HepG2 (cell line): ENCODE measurements around the gene CDC27. TPM values are rescaled to one million over a fixed set of nuclear protein-coding genes. Genes with fewer than 3 reads are reported as not detected.

Source experiments
- FOXK1 ChIP-seq: sonication (generic); formaldehyde crosslinking; IDR thresholded peaks from 2 replicates; pipeline ENCODE4 v1.4.0; 2020; ENCODE audit warnings: low read depth, missing genetic modification reagents, borderline replicate concordance
- FOXO1 ChIP-seq: sonication (generic); formaldehyde crosslinking; IDR thresholded peaks from 2 replicates; pipeline ENCODE4 v1.4.0; 2020; ENCODE audit warnings: missing genetic modification reagents
- HCFC1 ChIP-seq: fragments of 150-350 bp; IDR thresholded peaks from 2 replicates; pipeline ENCODE4 v1.6.1; 2014; ENCODE audit warnings: low read depth, low read length
- ISL2 ChIP-seq: sonication (generic); formaldehyde crosslinking; IDR thresholded peaks from 2 replicates; pipeline ENCODE4 v1.5.0; 2020; ENCODE audit warnings: missing genetic modification reagents
- MAZ ChIP-seq, 2 experiments: sonication (generic) in 1 of 2; formaldehyde crosslinking in 1 of 2; IDR thresholded peaks; 2 replicates each; pipeline versions ENCODE4 v1.5.0 to v1.6.1; 2012 to 2020; ENCODE audit warnings: low read depth in 2 of 2, mild to moderate bottlenecking in 2 of 2, borderline replicate concordance in 1 of 2, improper control_type of control experiment in 1 of 2, low read length in 1 of 2, missing genetic modification reagents in 1 of 2, moderate library complexity in 1 of 2
- MED8 ChIP-seq: sonication (generic); formaldehyde crosslinking; IDR thresholded peaks from 2 replicates; pipeline ENCODE4 v1.8.1; 2023; ENCODE audit warnings: mild to moderate bottlenecking, missing genetic modification reagents; ENCODE audit not compliant: insufficient replicate concordance
- PTBP1 ChIP-seq: fragments of 200-400 bp; formaldehyde crosslinking; IDR thresholded peaks from 2 replicates; pipeline ENCODE4 v1.6.1; 2018; ENCODE audit warnings: low read length, low read depth; ENCODE audit not compliant: poor library complexity, severe bottlenecking
- SIN3B ChIP-seq: fragments of 150-350 bp; IDR thresholded peaks from 2 replicates; pipeline ENCODE4 v1.6.1; 2014; ENCODE audit warnings: low read length
- SRF ChIP-seq: IDR thresholded peaks from 2 replicates; pipeline ENCODE4 v1.6.1; 2011; ENCODE audit warnings: mild to moderate bottlenecking, low read depth, low read length, moderate library complexity
- STAG1 ChIP-seq: sonication (generic); formaldehyde crosslinking; IDR thresholded peaks from 2 replicates; pipeline ENCODE4 v1.4.0; 2020; ENCODE audit warnings: missing genetic modification reagents
- YEATS2 ChIP-seq: sonication (generic); formaldehyde crosslinking; IDR thresholded peaks from 2 replicates; pipeline ENCODE4 v1.4.0; 2020; ENCODE audit warnings: missing genetic modification reagents, borderline replicate concordance
- ZFYVE20 ChIP-seq: sonication (generic); formaldehyde crosslinking; IDR thresholded peaks from 2 replicates; pipeline ENCODE4 v1.8.0; 2023; ENCODE audit warnings: low read depth, mild to moderate bottlenecking, moderate library complexity, missing genetic modification reagents, borderline replicate concordance
- ZMYM4 ChIP-seq: sonication (generic); formaldehyde crosslinking; IDR thresholded peaks from 2 replicates; pipeline ENCODE4 v1.8.1; 2023; ENCODE audit warnings: mild to moderate bottlenecking, missing genetic modification reagents
- ZNF143 ChIP-seq: sonication (generic); formaldehyde crosslinking; IDR thresholded peaks from 2 replicates; pipeline ENCODE4 v1.4.0; 2020; ENCODE audit warnings: missing genetic modification reagents
- ZNF225 ChIP-seq: sonication (generic); formaldehyde crosslinking; IDR thresholded peaks from 2 replicates; pipeline ENCODE4 v1.4.0; 2020; ENCODE audit warnings: mild to moderate bottlenecking, missing genetic modification reagents
- ZNF530 ChIP-seq: sonication (generic); formaldehyde crosslinking; IDR thresholded peaks from 2 replicates; pipeline ENCODE4 v1.5.0; 2020; ENCODE audit warnings: low read depth, mild to moderate bottlenecking, missing genetic modification reagents
- ZNF607 ChIP-seq: sonication (generic); formaldehyde crosslinking; IDR thresholded peaks from 2 replicates; pipeline ENCODE4 v1.5.1; 2020; ENCODE audit warnings: missing genetic modification reagents, mild to moderate bottlenecking, borderline replicate concordance
- ZNF652 ChIP-seq: IDR thresholded peaks from 2 replicates; pipeline ENCODE4 v1.6.1; 2016; ENCODE audit warnings: low read depth, borderline replicate concordance
- ZNF678 ChIP-seq: sonication (generic); formaldehyde crosslinking; IDR thresholded peaks from 2 replicates; pipeline ENCODE4 v1.4.0; 2020; ENCODE audit warnings: mild to moderate bottlenecking, missing genetic modification reagents
- ZNF850 ChIP-seq: sonication (generic); formaldehyde crosslinking; conservative IDR thresholded peaks from 2 replicates; pipeline ENCODE4 v1.9.0; 2021; ENCODE audit warnings: mild to moderate bottlenecking, missing genetic modification reagents
- polyA plus RNA-seq, 8 experiments: library from polyadenylated mRNA; depleted of rRNA in 3 of 8; stranded (reverse) in 7 of 8; unstranded in 1 of 8; fragments of >200 nt; fragmentation: Illumina TruSeq in 4 of 8; extraction: Trizol in 4 of 8; gene quantifications; 2 replicates each; pipeline versions ENCODE4 v1.2.1 to v1.2.3, GENCODE V29; 2011 to 2016; ENCODE audit warnings: low read depth in 4 of 8, missing spikeins in 1 of 8, mixed read lengths in 1 of 8; ENCODE audit not compliant: insufficient read depth in 1 of 8
- total RNA-seq, 5 experiments: library from RNA; depleted of rRNA; stranded (reverse); fragments of >200 nt; fragmentation: Illumina TruSeq; extraction: Trizol; gene quantifications; 2 replicates each; pipeline ENCODE4 v1.2.3, GENCODE V29; 2016; ENCODE audit warnings: low read depth in 1 of 5
- TF ChIP-seq, protein P1 (sequence below): IDR thresholded peaks from 2 replicates; pipeline ENCODE4 v1.6.1; 2016; ENCODE audit warnings: low read depth, control low read depth
- TF ChIP-seq, protein P2 (sequence below): sonication (generic); formaldehyde crosslinking; IDR thresholded peaks from 2 replicates; pipeline ENCODE4 v1.4.0; 2020; ENCODE audit warnings: mild to moderate bottlenecking, missing genetic modification reagents
- TF ChIP-seq, protein P3 (sequence below): sonication (generic); formaldehyde crosslinking; IDR thresholded peaks from 2 replicates; pipeline ENCODE4 v1.8.1; 2023; ENCODE audit warnings: missing genetic modification reagents, mild to moderate bottlenecking, borderline replicate concordance
- TF ChIP-seq, protein P4 (sequence below): sonication (generic); formaldehyde crosslinking; IDR thresholded peaks from 2 replicates; pipeline ENCODE4 v1.5.1; 2020; ENCODE audit warnings: mild to moderate bottlenecking, moderate library complexity, missing genetic modification reagents

Gene CDC27
- total and polyA plus RNA-seq, 2 of the 13 experiments (the other 11 are each of a cell fraction or from before 2014, with no cell fraction given) = 80.7 to 102 TPM

DNA sequence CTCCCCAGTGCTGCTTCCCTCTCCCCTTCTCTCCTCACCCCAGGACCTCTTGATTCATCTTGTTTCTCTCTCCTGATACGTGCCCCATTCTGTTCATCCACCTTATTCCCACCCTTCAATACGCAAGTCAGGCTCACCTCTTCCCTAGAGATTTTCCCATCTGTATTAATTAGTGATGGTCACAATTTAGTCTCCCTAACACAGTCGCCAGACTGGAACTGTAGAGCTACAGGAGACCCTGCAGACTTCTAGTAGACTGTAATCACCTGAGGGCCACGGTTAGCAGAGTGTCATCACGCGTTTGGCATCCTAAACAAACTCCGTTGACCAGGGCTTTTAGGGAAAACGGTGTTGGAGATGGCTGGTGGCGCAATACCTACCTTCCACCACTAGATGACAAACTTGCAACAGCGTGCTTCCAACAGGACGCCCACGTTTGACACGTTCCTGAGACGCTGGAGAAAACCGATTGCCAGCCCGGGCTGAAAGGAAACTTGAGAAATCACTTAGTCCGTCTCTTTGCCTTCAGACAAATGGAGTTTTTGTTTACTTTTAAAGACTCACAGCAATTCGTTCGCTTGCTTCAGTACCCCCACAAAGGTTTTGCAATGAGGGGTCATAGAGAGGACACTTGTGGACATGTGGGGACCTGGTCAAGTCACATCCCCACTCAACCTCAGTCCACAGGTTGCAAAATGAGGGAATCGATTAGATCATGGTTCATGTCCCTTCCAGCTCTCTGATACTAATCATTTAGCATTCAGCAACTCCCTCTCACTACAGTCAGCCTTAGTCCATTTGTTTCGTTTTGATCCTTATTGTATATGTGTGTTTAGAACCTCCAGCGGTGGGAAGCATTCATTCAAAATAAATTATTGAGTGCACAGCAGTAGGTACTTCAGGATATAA lies 40.7 kb upstream of the CDC27 start (continued):
- no peak; the same call in 1 of the 2 replicates for TF ChIP-seq ZFYVE20 (CRISPR knock-in tag)
- TF ChIP-seq ISL2 (CRISPR knock-in tag) = 0 out of 2 replicates have a peak, but pooled peaks have one; percentile 30
- no peak for TF ChIP-seq ZNF530 (CRISPR knock-in tag)
- peak; percentile 60; the same call in 1 of the 2 replicates for TF ChIP-seq FOXK1
- no peak for TF ChIP-seq ZNF652 (CRISPR knock-in tag)
- TF ChIP-seq MAZ (IDR thresholded peaks at IDR 0.05; ENCODE audit: borderline replicate concordance, low read depth, low read length) = no peak
- 0 out of 2 replicates have a peak, but pooled peaks have one; percentile 49 for TF ChIP-seq MAZ (CRISPR knock-in tag; IDR thresholded peaks at IDR 0.05; ENCODE audit: low read depth)
- TF ChIP-seq, protein P1, sequence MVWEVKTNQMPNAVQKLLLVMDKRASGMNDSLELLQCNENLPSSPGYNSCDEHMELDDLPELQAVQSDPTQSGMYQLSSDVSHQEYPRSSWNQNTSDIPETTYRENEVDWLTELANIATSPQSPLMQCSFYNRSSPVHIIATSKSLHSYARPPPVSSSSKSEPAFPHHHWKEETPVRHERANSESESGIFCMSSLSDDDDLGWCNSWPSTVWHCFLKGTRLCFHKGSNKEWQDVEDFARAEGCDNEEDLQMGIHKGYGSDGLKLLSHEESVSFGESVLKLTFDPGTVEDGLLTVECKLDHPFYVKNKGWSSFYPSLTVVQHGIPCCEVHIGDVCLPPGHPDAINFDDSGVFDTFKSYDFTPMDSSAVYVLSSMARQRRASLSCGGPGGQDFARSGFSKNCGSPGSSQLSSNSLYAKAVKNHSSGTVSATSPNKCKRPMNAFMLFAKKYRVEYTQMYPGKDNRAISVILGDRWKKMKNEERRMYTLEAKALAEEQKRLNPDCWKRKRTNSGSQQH (CRISPR knock-in tag) = peak; percentile 88; the same call in 1 of the 2 replicates
- TF ChIP-seq PTBP1 = no peak
- TF ChIP-seq MED8 (CRISPR knock-in tag) = no peak
- TF ChIP-seq, protein P2, sequence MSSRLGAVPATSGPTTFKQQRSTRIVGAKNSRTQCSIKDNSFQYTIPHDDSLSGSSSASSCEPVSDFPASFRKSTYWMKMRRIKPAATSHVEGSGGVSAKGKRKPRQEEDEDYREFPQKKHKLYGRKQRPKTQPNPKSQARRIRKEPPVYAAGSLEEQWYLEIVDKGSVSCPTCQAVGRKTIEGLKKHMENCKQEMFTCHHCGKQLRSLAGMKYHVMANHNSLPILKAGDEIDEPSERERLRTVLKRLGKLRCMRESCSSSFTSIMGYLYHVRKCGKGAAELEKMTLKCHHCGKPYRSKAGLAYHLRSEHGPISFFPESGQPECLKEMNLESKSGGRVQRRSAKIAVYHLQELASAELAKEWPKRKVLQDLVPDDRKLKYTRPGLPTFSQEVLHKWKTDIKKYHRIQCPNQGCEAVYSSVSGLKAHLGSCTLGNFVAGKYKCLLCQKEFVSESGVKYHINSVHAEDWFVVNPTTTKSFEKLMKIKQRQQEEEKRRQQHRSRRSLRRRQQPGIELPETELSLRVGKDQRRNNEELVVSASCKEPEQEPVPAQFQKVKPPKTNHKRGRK (CRISPR knock-in tag) = no peak; the same call in 1 of the 2 replicates
- TF ChIP-seq STAG1 (CRISPR knock-in tag) = peak; percentile 99
- no peak; the same call in 1 of the 2 replicates for TF ChIP-seq HCFC1
- TF ChIP-seq ZMYM4 (CRISPR knock-in tag) = peak; percentile 47; the same call in 1 of the 2 replicates
- peak; percentile 57; the same call in 1 of the 2 replicates for TF ChIP-seq YEATS2 (CRISPR knock-in tag)
- no peak for TF ChIP-seq SIN3B
- no peak for TF ChIP-seq ZNF225 (CRISPR knock-in tag)
- TF ChIP-seq FOXO1 = peak; percentile 57; the same call in 1 of the 2 replicates
- TF ChIP-seq ZNF850 (CRISPR knock-in tag) = no peak
- peak; percentile 12; the same call in 1 of the 2 replicates for TF ChIP-seq SRF
- TF ChIP-seq, protein P3, sequence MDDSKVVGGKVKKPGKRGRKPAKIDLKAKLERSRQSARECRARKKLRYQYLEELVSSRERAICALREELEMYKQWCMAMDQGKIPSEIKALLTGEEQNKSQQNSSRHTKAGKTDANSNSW = no peak
- TF ChIP-seq, protein P4, sequence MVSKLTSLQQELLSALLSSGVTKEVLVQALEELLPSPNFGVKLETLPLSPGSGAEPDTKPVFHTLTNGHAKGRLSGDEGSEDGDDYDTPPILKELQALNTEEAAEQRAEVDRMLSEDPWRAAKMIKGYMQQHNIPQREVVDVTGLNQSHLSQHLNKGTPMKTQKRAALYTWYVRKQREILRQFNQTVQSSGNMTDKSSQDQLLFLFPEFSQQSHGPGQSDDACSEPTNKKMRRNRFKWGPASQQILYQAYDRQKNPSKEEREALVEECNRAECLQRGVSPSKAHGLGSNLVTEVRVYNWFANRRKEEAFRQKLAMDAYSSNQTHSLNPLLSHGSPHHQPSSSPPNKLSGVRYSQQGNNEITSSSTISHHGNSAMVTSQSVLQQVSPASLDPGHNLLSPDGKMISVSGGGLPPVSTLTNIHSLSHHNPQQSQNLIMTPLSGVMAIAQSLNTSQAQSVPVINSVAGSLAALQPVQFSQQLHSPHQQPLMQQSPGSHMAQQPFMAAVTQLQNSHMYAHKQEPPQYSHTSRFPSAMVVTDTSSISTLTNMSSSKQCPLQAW (CRISPR knock-in tag) = peak; percentile 77; the same call in 1 of the 2 replicates
- 0 out of 2 replicates have a peak, but pooled peaks have one; percentile 23 for TF ChIP-seq ZNF607 (CRISPR knock-in tag)
- no peak for TF ChIP-seq ZNF678
- 0 out of 2 replicates have a peak, but pooled peaks have one; percentile 28 for TF ChIP-seq ZNF143 (CRISPR knock-in tag)
